ENCODE data around the gene ZNF260. TPM values are rescaled to one million over a fixed set of nuclear protein-coding genes. Genes with fewer than 3 reads are reported as not detected.

ZNF260 gene
- total RNA-seq, 2 donors from 2014 or later = 3.0 to 16.3 TPM

GRCh38 chr19:36573020-36573894 lies 45.2 kb upstream of the ZNF260 start, which contains the start of gene ZNF529:
Gene ZNF529, minus strand, starts transcription at chr19:36573292. Its CDS starts 946 bp downstream, at chr19:36572346.
- Histone ChIP-seq H3K36me3 (replicated peaks in 1 of 2; ENCODE audit: insufficient read depth in 1 of 2, low read depth in 2 of 2) (peaks cover 6 to 8% of the 10 kb centered on the region in 2 donors), H3K9me3 (peaks cover 0 to 1% (median 0%) of the 10 kb centered on the region in 3 donors), H3K4me1 (peaks cover 16% of the 10 kb centered on the region), H3K4me3 (peak within 1 kb of the TSS; percentile 52 to 92), H3K27ac (peak within 1 kb of the TSS; percentile 52 to 87 (median 82)), H3K27me3 (no peaks in the 10 kb centered on the region)
- 1% methylated on average over 12 to 66 of the region's 66 CpGs for WGBS, 2 donors
- peak; percentile 96 for ATAC-seq
- DNase-seq = peak; percentile 86 to 93 (median 89)
- intact Hi-C loops (cut with DNase I) = no loop called here
- no peak for TF ChIP-seq CTCF (IDR thresholded peaks at IDR 0.05)
- peak; percentile 54 to 87 (median 81) for TF ChIP-seq POLR2A (IDR thresholded peaks at IDR 0.05)

- no peak for ATAC-seq
- Histone ChIP-seq H3K27ac (peak overlapping the region in 3 of 4 donors; percentile 79 to 87 (median 86)), H3K4me1 (peaks cover 16% of the 10 kb centered on the region), H3K9me3 (peaks cover 0 to 8% (median 0%) of the 10 kb centered on the region in 3 donors), H3K4me3 (peak overlapping the region; percentile 52 to 92), H3K36me3 (replicated peaks in 1 of 2; ENCODE audit: insufficient read depth in 1 of 2, low read depth in 2 of 2) (peaks cover 4 to 5% of the 10 kb centered on the region in 2 donors), H3K27me3 (no peaks in the 10 kb centered on the region)
- TF ChIP-seq POLR2A (IDR thresholded peaks at IDR 0.05) = no peak
- TF ChIP-seq CTCF (IDR thresholded peaks at IDR 0.05) = no peak
- no peak for DNase-seq
- 0 to 2% methylated on average over 11 of the region's 11 CpGs for WGBS, 2 donors
- intact Hi-C loops (cut with DNase I) = no loop called here
Measured at GRCh38 chr19:36572593-36573019, 44.5 kb upstream of the ZNF260 start.

GRCh38 chr19:36564391-36564790 lies 36.3 kb upstream of the ZNF260 start:
- DNase-seq (no peak), ATAC-seq (no peak)
- 92 to 100% methylated on average over 1 of the region's 1 CpG for WGBS, 2 donors
- intact Hi-C loops (cut with DNase I) = no loop called here
- TF ChIP-seq CTCF (IDR thresholded peaks at IDR 0.05) = no peak
- TF ChIP-seq POLR2A (IDR thresholded peaks at IDR 0.05) = no peak
- Histone ChIP-seq H3K9me3 (peaks cover 0 to 63% (median 2%) of the 10 kb centered on the region in 3 donors), H3K36me3 (replicated peaks in 1 of 2; ENCODE audit: insufficient read depth in 1 of 2, low read depth in 2 of 2) (peaks cover 0 to 3% of the 10 kb centered on the region in 2 donors), H3K4me3 (no peak overlapping the region), H3K4me1 (no peaks in the 10 kb centered on the region), H3K27ac (no peak overlapping the region), H3K27me3 (no peaks in the 10 kb centered on the region)

GRCh38 chr19:36547001-36547732 lies 19.1 kb upstream of the ZNF260 start:
- Histone ChIP-seq H3K27me3 (no peaks in the 10 kb centered on the region), H3K9me3 (peaks cover 0 to 81% (median 13%) of the 10 kb centered on the region in 3 donors), H3K4me1 (no peaks in the 10 kb centered on the region), H3K36me3 (replicated peaks in 1 of 2; ENCODE audit: insufficient read depth in 1 of 2, low read depth in 2 of 2) (peaks cover 19 to 27% of the 10 kb centered on the region in 2 donors), H3K27ac (no peak overlapping the region), H3K4me3 (no peak overlapping the region)
- TF ChIP-seq CTCF (IDR thresholded peaks at IDR 0.05) = no peak
- no peak for TF ChIP-seq POLR2A (IDR thresholded peaks at IDR 0.05)
- ATAC-seq = no peak
- no peak for DNase-seq
- intact Hi-C loops (cut with DNase I) = no loop called here
- WGBS, 2 donors = 98 to 99% methylated on average over 5 of the region's 5 CpGs

All from body of pancreas (tissue), 4 donors.